ENCODE data around the gene MAGIX. TPM values are rescaled to one million over a fixed set of nuclear protein-coding genes. Genes with fewer than 3 reads are reported as not detected.

The MAGIX gene
- total RNA-seq, 1 experiment from 2014 or later = not detected

- no peak for DNase-seq (ENCODE audit: low read depth)
Measured at GRCh38 chrX:49179358-49179757, 16.8 kb downstream of the MAGIX start.

- no peak for DNase-seq (ENCODE audit: low read depth)
Measured at GRCh38 chrX:49183701-49184281, 21.2 kb downstream of the MAGIX start.

DNA sequence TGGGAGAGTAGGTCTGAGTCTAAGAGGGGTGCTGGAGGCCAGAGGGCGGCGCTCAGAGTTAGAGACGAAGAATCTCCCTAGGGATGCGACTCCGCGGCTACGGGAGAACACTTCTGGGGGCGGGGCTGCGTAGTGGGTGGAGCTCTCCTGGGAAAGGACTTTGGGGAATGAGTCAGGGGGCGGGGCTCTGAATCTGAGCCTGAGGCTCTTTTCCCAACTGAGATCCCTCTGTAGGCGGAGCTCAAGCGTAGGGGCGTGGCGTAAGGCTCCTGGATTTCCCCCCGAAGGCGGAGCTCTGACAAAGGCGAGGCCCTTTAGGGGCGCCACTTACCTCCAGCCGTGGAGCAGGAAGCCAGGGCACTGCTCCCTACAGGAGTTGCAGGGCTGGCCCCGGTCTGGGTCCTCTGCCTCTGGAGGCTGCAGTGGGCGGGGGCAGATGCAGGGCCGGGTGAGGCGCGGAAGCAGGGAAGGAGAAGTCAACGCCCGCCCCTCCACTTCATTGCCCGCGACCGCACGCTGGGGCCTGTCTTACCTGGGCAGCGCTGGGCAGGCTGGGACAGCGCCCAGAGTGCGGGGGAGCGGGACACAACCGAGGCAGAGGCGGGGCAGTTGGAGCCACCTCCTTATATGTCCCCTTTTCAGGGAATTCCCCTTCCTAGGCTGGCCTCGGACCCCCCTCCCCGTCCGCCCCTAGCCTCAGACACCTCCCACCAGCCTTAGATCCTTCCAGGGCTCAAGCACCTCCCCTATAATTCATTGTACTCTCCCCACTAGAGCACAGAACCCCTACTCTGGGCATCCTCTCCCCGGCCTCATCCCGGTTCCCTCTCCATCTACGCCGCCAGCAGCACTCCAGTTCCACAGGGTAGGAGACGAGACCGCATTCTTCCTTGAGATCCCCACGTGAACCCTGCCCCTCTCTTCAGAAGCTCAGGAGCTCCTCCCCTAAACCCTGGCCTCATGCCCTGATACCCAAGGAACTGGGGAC, 22.0 kb downstream of the MAGIX start:
- DNase-seq (ENCODE audit: low read depth) = peak; percentile 88

- DNase-seq (ENCODE audit: low read depth) = peak; percentile 53
Measured at GRCh38 chrX:49186125-49187027, 23.8 kb downstream of the MAGIX start, which contains the start of gene PRICKLE3. Gene PRICKLE3, minus strand, starts transcription at chrX:49186373. Its CDS starts 76 bp downstream, at chrX:49186297.

DNA sequence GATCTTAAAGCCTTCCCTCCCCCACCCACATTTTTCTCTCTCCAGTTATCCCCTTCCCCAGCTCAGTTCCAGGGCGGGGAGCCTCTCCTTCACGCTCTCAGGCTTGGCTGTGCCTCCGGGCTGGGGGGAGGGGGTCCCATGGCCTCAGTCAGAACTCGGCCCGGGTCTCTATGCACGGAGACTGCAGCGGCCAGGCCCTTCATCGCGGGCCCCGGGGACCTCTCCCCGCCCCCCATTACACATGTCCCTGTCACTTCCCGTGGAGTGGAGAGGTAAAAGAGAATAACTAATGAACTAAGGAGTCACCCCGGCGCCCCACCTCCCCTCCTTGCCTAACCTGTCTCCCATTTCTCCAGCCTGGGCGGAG, 24.5 kb downstream of the MAGIX start:
- no peak for DNase-seq (ENCODE audit: low read depth)

GRCh38 chrX:49187526-49187925, 25.0 kb downstream of the MAGIX start:
- no peak for DNase-seq (ENCODE audit: low read depth)

- no peak for DNase-seq (ENCODE audit: low read depth)
Measured at GRCh38 chrX:49188468-49189076, 26.0 kb downstream of the MAGIX start.

GRCh38 chrX:49189606-49190005, 27.0 kb downstream of the MAGIX start:
- DNase-seq (ENCODE audit: low read depth) = no peak

- DNase-seq (ENCODE audit: low read depth) = peak; percentile 100
Measured at GRCh38 chrX:49190821-49191573, 28.4 kb downstream of the MAGIX start.

- DNase-seq (ENCODE audit: low read depth) = no peak
Measured at GRCh38 chrX:49191574-49192011, 29.0 kb downstream of the MAGIX start.

- DNase-seq (ENCODE audit: low read depth) = no peak
Measured at GRCh38 chrX:49192722-49193328, 30.3 kb downstream of the MAGIX start.

GRCh38 chrX:49193542-49193964, 31.0 kb downstream of the MAGIX start:
- DNase-seq (ENCODE audit: low read depth) = no peak

GRCh38 chrX:49197543-49198087, 35.1 kb downstream of the MAGIX start:
- no peak for DNase-seq (ENCODE audit: low read depth)

GRCh38 chrX:49198540-49199314, 36.2 kb downstream of the MAGIX start:
- no peak for DNase-seq (ENCODE audit: low read depth)

- no peak for DNase-seq (ENCODE audit: low read depth)
Measured at GRCh38 chrX:49199315-49199595, 36.7 kb downstream of the MAGIX start.

DNA sequence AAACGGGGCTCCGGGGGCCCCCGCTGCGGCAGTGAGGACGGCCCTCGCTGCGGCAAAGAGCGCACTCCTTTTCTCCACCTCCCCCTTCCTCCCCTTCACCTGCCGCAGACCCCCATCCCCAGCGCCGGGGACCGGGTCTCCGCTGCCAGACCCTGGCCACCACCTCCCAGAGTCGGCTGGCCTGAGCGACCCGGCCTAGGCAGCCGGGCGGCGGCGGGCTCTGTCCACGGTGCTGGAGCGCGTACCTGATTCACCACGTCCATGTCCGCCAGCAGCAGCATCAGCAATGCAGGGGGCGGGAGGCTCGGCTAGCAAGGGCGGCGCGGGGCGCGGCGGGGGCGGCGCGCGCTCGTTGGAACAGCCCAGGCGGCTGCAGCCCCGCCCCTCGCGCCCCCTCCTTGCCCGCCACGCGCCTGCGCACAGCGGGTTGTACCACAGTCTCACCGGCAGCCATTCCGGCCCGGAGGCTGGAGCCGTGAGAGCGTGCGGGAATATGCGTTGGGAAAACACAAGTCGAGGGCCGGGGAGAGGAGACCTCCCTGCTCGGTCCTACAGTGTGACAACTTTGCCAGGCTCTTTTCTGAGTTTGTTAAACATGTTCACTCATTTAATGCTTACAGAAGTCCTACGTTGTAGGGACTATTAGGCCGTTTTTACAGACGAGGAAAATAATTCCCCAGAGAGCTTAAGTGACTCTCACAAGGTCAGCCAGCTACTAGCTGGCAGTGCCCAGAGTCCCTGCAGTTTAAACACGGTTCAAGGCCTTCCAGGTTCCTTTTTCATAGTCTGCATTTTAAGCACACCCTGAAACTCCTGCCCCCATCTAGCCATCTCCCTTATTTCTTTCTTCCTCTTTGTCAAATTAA, 37.6 kb downstream of the MAGIX start, which contains the start of gene SYP:
SYP (minus strand) TSS at position 288 of the 866 bp plus-strand sequence; CDS start at position 281, 7 bp downstream.
- peak; percentile 73 for DNase-seq (ENCODE audit: low read depth)

GRCh38 chrX:49202022-49202421, 39.5 kb downstream of the MAGIX start:
- no peak for DNase-seq (ENCODE audit: low read depth)

DNA sequence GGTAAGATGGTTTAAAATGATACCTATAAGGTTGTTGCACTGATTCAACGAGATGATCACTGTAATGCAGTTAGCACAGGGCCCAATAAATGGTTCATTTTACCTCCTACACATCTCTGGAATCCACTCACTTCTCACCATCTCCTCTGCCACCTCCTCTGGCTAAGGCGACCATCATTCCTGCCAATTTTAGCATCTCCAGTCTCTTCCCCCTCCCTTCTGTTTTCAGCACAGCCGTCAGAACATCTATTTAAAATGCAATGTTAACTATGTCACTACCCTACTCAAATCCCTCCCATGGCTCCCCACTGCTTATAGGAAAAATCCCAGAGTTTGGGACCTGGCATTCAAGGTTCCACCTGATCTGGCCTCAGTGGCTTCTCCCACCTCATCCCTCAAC, 41.0 kb downstream of the MAGIX start:
- DNase-seq (ENCODE audit: low read depth) = no peak
